NK-92 (cell line): Measurements from ENCODE around the gene ANK3.

ENCODE experiments used
- DNase-seq: peaks from one replicate; lab custom pipeline; 2025; ENCODE audit not compliant: unreplicated experiment; lab: John Stamatoyannopoulos, UW

Gene ANK3

DNA sequence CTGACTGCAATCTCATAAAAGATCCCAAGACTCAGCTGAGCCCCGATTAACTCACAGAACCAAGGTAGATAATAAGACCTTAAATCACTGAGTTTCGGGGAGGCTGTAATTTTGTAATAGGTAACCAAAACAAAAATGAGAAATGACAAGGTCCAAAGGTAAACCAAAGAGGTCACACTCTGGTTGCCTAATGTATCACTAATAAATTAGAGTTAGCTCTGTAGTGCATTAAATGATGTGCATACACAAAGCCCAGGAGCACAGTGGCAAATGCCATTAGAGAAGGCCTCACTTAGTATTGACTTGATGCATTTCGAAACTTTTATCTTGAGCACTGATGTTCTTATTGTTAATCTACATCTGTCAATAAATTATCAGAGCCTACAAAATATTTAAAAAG lies 245.6 kb downstream of the ANK3 start:
- no peak for DNase-seq

DNA sequence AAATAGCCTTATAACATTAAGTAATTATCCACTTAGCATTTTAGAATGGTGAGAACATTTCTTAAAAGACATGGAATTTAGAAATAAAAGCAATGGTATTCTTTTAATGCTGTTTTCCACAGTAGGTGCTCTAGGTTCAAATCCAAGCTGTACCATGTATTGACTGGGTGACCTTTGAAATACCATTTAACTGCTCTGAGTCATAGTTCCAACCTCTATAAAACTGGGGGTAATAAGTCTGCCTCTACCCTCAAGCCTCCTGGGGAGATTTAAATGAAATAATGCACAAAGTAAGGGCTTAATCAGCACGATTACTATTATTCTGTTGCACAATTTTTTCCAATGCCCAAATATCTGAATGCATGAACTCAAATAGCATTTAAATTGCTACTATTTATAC lies 246.9 kb downstream of the ANK3 start:
- no peak for DNase-seq

DNA sequence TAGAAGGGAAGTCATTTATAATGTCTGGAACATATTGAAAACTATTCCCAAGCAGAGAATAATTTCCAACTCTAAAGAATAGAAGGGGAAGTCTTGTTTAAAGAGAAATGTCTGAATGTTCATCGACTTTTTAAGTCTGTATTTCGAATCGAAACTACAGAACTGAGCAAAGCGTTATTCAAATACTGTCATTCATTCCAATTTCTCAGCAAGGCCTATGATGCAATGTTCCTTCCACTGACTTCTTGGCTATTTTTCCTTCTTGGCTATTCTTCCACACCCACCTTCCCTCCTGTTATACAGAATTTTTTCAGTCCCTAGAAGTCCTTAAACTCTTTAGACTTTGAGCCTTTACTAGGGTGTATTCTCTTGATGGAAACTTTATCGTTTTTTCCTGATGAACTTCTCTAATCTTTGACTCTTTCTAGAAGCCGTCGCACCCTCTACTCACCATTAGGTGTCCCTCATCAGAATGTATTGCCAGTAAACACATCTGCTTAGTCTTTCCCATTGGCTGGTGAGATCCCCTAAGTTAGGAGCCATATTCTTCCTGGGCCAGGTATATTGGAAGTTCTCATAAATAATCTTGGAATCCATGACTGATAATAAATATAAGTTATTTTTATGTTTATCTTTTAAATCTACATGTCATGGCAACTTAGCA lies 247.6 kb downstream of the ANK3 start:
- DNase-seq: no peak

DNA sequence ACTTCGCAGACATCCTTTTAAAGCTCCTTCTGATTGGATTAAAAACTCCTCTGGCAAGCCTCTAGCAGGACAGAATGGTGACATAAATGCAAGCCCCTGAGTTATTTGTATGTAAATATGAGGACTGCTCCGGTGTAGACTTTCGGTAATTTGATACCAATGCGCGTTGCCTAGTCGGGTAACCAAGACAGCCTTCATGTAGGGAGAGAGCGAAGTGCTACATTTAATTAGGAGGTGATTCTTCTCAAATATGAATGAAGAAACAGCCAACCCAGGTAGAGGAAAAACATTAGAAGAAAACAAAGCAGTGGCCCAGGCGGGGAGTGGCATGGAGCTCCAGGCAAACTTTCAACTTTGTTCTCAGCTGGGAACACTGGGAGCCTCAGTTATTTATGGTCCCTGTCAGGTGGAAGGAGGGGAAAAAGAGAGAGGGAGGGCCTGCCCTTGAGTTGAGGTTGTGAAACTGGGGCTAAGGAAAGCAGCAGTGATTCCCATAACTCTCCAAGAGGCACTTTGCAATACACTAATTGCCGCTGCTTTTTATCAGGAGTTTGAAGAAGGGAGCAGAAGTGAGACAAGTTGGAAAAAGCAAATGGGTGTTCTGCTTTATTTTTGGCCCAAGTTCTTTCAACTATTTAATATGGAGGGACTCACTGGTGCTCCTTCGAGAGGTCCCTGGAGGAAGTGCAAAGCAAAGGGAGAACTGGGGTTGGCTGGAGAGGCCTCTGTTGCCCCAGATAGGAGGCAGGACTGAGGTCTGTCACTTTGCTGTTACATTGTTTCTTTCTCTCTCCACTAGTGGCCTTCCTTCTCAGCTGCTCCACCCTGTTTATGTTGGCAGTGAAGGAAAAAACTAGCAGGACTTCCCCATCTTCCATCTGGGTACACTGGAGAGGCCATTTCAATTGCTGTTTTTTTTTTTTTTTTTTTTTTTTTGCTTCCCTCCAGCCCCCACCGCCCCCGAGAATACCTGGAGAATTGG lies 248.7 kb downstream of the ANK3 start:
- no peak for DNase-seq

DNA sequence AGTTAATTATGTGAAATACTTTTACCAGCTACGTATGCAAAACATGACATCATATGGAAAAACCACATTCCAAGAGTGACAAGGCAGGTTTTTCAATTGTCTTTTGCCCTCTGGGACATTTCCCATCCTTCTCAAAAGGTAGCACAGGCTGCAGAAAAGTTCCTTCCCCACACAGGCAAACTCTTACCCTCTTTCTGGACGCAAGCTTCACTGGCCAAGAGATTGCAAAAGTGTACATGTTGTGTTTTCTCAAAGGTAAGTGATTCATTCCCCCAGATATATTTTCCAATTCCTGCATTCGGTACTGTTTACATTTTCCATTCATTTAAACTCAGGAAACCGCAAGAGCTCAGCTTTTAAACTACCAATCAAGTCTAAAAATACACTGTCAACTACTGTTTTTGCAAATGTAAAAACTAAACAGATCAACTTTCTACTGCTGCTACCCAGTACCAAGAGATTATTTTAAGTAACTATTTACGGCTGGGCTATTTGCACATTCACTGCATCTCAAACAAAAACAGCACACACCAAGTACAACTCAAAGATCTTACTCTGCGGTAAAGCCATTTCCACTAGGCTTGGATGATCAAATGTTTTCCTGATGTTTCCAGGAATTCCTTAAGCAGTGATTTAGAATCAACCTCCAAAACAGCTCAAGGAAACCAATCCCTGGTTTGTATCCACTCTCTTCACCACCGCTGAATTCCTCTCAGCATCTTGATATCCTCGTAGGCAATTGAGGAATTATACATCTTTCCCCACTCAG lies 249.7 kb downstream of the ANK3 start:
- no peak for DNase-seq

DNA sequence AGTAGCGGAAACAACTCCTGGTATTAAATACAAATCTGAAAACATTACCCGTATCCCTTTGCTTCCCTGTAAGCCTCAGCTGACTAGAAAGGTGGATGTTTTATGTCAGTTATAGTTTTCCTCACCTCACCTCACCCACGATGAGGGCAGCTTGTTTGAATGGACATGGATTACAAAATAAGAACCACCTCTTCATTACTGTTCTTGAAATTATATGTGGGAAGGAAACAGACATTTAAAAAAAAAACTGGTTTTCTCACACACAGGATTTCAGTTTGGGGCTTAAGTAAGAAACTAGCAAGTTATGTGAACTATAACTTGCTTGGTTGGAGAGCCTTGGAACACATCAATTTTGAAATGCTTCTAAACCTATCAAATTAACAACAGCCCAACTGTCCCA lies 250.4 kb downstream of the ANK3 start:
- DNase-seq: no peak

DNA sequence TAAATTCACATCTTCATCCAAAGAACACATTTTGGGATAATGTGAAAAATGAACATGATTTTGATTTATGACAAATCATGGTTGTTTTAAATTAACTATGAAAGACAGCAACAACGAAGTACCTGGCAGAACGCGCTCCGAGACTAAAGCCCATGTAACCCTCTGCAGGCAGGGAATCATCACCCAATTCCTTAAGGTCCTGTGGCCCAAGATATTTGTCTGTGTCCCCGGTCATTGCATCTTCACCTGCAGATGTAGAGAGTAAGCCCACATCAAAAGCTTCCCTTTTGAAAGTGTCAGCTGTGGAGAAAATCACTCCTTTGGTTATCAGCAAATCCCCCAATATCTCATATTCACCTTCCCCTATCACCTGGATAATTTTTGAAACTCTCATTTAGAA lies 250.8 kb downstream of the ANK3 start:
- no peak for DNase-seq

DNA sequence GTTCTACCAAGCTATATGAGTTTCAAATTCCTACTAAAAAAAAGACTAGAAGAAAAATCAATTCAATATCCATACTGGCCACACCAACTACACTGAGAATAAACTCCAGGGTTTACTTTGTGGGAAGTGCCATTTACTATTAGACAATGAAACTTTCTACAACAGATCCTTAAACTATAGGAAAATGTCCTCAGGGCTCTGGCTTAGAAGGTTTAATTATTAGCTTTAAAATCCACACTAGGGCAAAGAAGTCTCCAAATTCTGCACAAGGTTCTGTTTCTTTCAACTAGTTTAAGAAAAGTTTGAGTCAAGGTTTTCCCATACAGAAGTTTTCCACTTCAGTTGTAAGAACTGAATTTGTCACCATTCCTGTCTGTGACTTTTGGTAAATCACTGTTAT lies 251.6 kb downstream of the ANK3 start:
- DNase-seq: no peak

DNA sequence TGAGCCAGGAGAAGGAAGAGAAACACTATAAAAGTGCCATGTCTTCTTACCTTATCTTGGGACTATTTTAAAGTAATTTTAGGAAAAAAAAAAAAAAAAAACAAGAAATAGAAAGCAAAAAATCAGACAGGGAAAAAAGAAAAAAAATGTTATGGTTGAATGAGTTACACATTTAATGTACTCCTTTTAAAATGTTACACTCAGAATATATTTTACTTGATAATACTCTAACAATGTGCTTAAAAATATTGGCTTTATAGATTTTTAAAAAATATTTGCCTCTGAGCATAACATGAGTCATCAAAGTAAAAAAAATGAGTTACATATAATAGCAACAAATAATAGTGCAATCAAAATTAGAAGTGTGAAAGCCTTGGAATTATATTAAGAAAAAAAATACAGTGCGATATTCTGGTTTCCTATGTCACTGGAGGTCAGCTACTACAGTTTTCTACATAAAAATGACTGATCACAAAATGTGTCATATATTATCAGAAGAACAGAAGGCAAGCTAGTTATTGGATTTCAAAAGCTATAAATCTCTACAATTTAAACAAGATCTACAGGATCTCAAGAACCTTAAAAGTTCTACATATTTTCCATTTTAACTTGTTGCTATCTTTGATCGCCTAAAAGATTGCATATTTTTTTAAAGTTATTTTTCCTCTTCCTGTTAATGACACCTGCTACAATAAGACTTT lies 252.2 kb downstream of the ANK3 start:
- DNase-seq: no peak

DNA sequence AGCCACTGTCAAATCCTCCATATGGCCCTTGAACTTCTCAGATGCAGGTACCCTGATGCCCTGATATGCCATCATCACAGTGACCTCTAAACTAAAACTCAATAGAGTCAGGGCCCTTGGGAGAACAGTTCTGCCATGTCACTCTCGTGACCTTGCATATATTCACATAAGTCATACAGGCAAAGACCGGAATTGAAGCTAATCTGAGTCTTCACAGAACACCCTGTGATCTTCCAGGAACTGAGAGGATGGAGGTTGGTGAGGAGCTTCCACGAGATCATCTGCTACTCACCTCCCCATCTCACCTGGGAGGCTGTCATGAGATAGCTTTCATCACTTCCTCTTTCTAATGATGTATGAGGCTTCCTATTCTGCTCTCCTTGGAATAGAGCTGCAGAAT lies 254.7 kb downstream of the ANK3 start:
- no peak for DNase-seq

DNA sequence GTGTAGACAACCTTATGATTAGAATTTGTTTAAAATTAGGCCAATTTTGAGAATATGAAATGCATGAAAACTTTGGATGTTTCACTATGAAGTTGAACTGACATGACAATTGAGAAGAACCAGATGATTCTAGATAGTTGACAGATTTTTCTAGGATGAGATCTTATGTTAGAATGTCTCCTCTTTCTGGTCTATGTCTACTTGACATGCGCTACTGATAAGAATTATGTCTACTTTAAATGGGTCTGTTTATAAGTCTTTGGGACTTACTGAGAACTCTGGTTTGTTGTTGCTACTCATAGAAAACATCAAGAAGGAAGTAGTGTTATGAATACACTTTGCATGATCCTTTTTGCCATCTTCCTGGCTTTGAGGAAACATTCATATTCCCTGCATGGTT lies 255.1 kb downstream of the ANK3 start:
- no peak for DNase-seq

DNA sequence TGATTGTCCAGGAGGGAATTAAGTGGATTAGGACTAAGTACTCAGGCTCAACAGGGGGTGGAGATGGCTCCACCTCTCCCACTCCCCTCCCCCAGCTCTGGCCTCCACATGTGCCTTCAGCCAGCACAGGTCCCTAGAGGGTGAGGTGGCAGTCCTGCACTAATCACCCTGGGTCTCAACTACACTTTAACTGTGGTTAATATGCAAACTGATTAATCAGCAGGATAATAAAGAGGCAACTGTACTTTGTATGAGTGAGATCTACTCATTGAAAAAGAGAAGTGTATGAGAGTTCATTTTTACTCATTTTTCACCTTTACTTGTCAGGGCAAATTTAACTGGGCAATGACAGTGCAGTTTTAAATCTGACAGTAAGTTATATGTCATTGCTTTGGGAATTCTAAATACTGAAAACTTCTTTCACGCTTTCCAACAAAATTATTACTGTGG lies 259.5 kb downstream of the ANK3 start:
- no peak for DNase-seq

DNA sequence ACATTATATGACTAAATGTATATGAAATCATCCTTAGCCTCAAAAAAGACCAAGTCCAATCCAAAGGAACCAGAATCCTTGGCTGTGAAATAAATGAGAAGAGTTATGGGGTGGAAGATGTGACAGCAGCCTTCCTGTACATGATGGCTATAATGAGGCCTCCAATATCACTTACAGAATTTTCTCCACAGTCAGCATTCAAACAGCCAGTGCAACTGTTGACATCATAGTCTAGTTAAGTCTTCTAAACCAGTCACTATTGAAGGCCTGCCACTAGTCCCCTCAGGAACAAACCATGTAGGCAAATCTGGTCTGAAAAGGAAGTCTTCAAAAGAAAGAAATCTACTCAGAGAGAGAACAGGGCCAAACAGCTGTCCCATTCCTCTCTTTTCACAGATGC lies 263.8 kb downstream of the ANK3 start:
- DNase-seq: no peak

DNA sequence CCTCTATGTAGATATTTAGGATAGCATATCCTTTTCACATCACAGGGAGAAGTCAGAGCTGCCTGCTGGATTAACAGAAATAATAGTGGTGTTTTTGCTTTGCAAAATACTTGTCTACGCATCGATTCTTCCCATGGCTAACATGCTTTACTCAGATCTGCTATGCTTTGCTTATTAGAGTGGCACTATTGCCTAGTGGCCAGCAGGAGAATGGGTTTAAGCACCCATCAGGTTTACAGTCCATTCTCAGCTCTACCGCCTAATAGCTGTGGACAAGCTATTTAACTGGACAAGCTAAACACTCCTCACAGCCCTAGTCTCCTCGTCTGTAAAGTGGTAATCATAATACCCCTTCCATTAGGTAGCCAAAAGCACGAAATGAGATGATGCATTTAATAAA lies 265.1 kb downstream of the ANK3 start:
- no peak for DNase-seq

DNA sequence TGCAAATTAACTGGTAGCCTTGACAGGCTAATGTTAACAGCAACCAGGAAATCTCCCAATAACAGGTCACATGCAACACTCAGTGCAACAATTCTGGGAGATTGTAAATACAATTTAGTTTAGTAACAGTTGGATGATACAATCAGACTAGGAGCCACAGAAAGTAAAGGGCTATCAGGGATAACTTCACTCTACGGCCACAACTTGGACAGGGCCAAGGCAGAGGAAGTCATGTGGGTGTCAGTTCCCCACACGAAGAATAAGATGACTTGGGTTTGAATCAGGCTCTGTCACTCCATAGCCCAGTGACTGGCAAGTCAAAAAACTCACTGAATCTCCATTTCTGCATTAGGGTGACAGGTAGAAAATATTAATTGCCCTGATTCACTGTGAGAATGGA lies 266.0 kb downstream of the ANK3 start:
- no peak for DNase-seq

DNA sequence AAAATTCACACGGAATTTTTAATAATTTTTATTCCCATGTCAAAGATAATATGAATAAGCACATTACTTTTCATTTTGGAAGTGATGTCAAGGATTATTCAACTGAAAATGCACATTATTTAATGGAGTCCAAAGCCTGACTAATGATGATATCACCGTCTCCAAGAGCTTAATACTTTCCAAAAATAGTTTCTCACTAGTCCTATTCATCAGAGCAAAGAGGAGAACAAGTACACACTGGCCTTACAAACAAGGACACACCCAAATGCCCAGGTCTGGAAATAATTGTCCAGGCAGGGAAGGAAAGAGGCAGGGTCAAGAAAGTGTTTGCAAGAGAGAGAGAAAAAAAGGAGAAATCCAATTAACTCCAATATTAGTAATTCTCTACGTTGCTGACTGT lies 266.5 kb downstream of the ANK3 start:
- DNase-seq: no peak

DNA sequence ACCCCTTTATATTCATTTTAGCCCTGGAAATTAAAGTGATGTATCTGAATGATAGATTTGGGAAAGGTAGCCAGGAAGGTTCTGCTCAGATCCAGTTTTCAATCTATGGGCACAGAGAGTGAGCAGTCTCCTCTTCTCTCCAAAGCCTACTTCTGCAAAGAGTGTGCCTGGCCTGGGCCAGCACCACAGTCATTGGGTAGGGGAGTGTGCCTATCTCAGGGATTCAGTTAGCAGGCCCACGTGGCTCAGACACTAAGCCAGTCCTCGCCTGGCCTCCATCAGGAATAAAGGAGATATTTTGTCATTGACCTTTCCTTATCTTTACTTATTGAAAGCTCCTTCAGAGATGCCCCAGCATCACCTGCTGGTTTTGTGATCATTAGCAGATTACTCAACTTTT lies 267.5 kb downstream of the ANK3 start:
- no peak for DNase-seq

DNA sequence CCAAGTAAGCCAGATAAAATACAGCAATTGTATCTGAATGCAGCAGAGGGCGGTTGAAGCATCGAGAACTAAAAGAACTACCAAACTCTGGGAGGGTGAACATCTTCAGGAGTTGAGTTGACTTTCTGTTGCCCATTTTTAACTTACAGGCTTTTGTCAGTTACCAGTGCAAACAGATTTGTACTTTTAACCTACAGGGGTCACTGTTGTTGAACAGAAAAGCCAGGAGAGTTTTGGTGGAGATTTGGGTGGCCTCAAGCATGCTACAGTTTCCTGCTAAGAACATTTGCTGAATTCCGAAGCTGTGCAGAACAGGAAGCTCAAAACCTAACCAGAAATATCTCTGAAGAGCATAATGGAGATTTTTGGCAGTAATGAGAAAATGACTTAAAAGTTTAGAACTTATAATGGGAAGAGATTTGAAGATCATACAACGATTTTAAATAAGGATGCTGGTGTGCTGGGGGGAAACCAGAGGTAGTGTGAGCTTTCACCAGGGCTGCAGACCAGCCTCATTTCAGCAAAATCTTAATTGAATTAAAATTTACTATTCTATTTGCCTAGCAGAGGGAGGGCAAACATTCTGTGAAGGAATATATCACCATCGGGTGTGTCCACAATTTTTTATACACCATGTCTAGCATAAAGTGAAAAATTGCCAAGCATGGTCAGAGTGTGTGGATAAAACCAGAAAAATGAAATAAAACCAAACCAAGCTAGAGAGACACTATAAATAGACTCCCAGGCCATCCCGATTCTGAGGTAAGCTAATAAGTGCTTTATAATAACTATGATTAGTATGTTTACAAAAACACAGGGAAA lies 274.7 kb downstream of the ANK3 start:
- DNase-seq: no peak

DNA sequence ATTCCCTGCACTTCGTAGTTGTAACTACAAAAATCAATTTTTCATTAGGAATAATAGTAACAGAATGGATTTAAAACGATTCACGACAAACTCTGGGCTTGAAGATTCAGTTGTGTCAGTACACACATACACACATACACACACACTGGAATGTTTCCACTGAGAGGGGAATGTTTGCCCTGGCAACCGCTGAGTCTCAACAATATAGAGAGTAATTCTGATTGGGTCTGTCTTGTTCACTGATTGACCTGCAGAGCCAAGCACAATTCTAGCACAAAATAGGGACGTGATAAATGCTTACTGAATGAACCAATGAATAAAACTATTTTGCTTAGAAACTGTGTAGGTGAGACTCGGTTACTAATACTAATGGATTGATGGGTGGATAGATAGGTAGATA lies 278.9 kb downstream of the ANK3 start:
- no peak for DNase-seq

DNA sequence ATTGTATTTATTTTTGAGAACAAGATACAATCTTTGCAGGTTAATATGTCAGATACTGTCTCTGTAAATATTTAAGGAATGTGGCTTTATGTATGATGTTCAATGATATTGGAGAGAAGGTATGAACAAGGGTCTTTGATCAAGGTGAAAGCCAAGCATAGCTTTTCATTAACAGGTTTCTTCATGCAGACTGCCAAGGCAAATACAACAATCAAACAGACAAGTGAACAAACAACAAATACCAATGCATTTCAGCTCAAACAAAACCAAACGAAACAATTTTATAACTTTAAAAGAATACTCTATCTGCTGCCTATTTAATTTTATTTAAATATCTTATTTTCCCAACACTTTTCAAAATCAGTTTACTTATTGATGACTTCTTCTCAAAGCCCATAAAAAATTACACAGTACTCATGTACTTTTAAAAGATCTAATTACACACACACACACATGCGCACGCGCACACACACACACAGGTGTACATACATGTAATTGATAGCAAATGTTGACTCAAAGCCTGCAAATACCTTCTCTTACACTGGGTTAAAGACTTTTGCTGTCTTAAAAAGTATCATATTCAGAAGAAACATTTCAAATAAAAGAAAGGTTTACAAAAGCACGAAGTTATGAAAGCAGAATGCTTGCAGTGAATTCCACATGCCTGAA lies 282.2 kb downstream of the ANK3 start:
- DNase-seq: no peak
